Calu3 (cell line): ENCODE results near the gene CABP1. TPM values are rescaled to one million over a fixed set of nuclear protein-coding genes. Genes with fewer than 3 reads are reported as not detected.
"Not testable (repeated sequence)": the region's sequence is repeated elsewhere in the genome, so short reads cannot be mapped to it uniquely, and the experiment has no call there.

Experiments used
- BruUV-seq: library from RNA; stranded (reverse); fragments of 400-500 nt; replicated peaks from 2 replicates; lab custom pipeline; 2021; lab: Mats Ljungman, UMichigan
- CTCF ChIA-PET: fragments of 300-600 bp; sonication (Branson Sonifier 250); formaldehyde crosslinking; loops from one replicate; lab custom pipeline; 2022; ENCODE audit warnings: antibody characterized with exemption; lab: Charles Lee
- DNase-seq: peaks from one replicate; pipeline ENCODE4 v3.0.0; 2022
- H3K27ac Mint-ChIP-seq: one replicate; pipeline ENCODE4 v1.8.0; 2022; ENCODE audit warnings: mixed read lengths; ENCODE audit not compliant: unreplicated experiment
- H3K27me3 Mint-ChIP-seq: one replicate; pipeline ENCODE4 v1.8.0; 2022; ENCODE audit warnings: mixed read lengths; ENCODE audit not compliant: unreplicated experiment
- H3K36me3 Mint-ChIP-seq: one replicate; pipeline ENCODE4 v1.8.0; 2022; ENCODE audit warnings: mild to moderate bottlenecking, moderate library complexity, mixed read lengths; ENCODE audit not compliant: insufficient read depth, unreplicated experiment
- H3K4me1 Mint-ChIP-seq: one replicate; pipeline ENCODE4 v1.8.0; 2022; ENCODE audit warnings: mild to moderate bottlenecking, low read depth, mixed read lengths; ENCODE audit not compliant: unreplicated experiment
- H3K4me3 Mint-ChIP-seq: one replicate; pipeline ENCODE4 v1.8.0; 2022; ENCODE audit warnings: mild to moderate bottlenecking, low read depth, moderate library complexity, mixed read lengths; ENCODE audit not compliant: unreplicated experiment
- H3K9me3 Mint-ChIP-seq: one replicate; pipeline ENCODE4 v1.8.0; 2022; ENCODE audit warnings: low read depth, mixed read lengths; ENCODE audit not compliant: unreplicated experiment
- CTCF ChIP-seq: fragments of 200-600 bp; IDR thresholded peaks from one replicate; pipeline ENCODE4 v1.8.0; 2022; ENCODE audit warnings: antibody characterized with exemption; ENCODE audit not compliant: unreplicated experiment
- intact Hi-C: fragments of 100-400 bp; cut with micrococcal nuclease; formaldehyde crosslinking; loops from one replicate; pipeline ENCODE4 v1.10.0; 2022; ENCODE audit not compliant: unreplicated experiment
- total RNA-seq: library from RNA; stranded (reverse); gene quantifications from 2 replicates; pipeline ENCODE4 v1.2.3, GENCODE V29; 2022

The CABP1 gene
- total RNA-seq, 1 experiment from 2014 or later, result 0.14 TPM

DNA sequence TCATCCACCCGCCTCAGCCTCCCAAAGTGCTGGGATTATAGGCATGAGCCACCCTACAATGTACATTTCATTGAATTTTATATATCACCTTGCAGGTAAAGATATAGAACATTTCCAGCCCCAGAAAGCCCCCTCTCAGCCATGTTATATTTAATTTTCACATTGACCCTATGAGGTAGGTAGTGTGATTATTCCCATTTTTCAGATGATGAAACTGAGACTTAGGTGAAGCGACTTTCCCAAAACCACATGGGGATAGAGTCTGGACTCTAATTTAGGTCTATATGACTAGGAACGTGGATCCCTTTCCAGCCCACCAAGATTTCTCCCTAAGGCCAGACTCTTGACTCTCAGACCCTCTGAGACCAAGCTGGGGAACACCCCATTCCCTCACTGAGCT, 43.5 kb upstream of the CABP1 start:
- H3K27ac Mint-ChIP-seq, result no peak overlapping the region
- no peaks in the 10 kb centered on the region for H3K27me3 Mint-ChIP-seq
- H3K9me3 Mint-ChIP-seq, result no peaks in the 10 kb centered on the region
- CTCF ChIA-PET, result interaction anchor here (1.3 kb wide), 1 partner anchor 16 kb away, joined by 3 read pairs; the partner anchor contains the start of gene POP5
- no TSS peak for BruUV-seq
- intact Hi-C loops, result no loop called here
- no peak for TF ChIP-seq CTCF
- H3K36me3 Mint-ChIP-seq, result peaks cover 10% of the 10 kb centered on the region
- DNase-seq, result no peak
- H3K4me3 Mint-ChIP-seq, result no peak overlapping the region
- peaks cover 12% of the 10 kb centered on the region for H3K4me1 Mint-ChIP-seq

GRCh38 chr12:120597861-120598260, 42.6 kb upstream of the CABP1 start:
- no peak for DNase-seq
- H3K36me3 Mint-ChIP-seq, result peaks cover 10% of the 10 kb centered on the region
- no peak overlapping the region for H3K27ac Mint-ChIP-seq
- no peaks in the 10 kb centered on the region for H3K27me3 Mint-ChIP-seq
- CTCF ChIA-PET, result interaction anchor here (1.3 kb wide), 1 partner anchor 17 kb away, joined by 3 read pairs; the partner anchor contains the start of gene POP5
- peaks cover 19% of the 10 kb centered on the region for H3K4me1 Mint-ChIP-seq
- no peak overlapping the region for H3K4me3 Mint-ChIP-seq
- intact Hi-C loops, result no loop called here
- no peak for TF ChIP-seq CTCF
- no peaks in the 10 kb centered on the region for H3K9me3 Mint-ChIP-seq
- no TSS peak for BruUV-seq

- Mint-ChIP-seq H3K4me3 (no peak overlapping the region), H3K27me3 (no peaks in the 10 kb centered on the region), H3K9me3 (no peaks in the 10 kb centered on the region), H3K36me3 (peaks cover 10% of the 10 kb centered on the region), H3K4me1 (peaks cover 21% of the 10 kb centered on the region), H3K27ac (no peak overlapping the region)
- CTCF ChIA-PET, result interaction anchor here (0.6 to 0.8 kb wide), 2 partner anchors 36 to 50 kb away, joined by 3 read pairs; no protein-coding TSS in a partner anchor
- no peak for TF ChIP-seq CTCF
- intact Hi-C loops, result no loop called here
- no TSS peak for BruUV-seq
- peak; percentile 43 for DNase-seq
These were observed 41.6 kb upstream of the CABP1 start for GRCh38 chr12:120598674-120599463.

- TF ChIP-seq CTCF, result no peak
- peaks cover 21% of the 10 kb centered on the region for H3K4me1 Mint-ChIP-seq
- DNase-seq, result no peak
- no peaks in the 10 kb centered on the region for H3K27me3 Mint-ChIP-seq
- no TSS peak for BruUV-seq
- no peak overlapping the region for H3K4me3 Mint-ChIP-seq
- CTCF ChIA-PET, result interaction anchor here (0.5 to 0.8 kb wide), 3 partner anchors 35 to 86 kb away, joined by 3 to 4 read pairs (median 3); no protein-coding TSS in a partner anchor
- no peaks in the 10 kb centered on the region for H3K9me3 Mint-ChIP-seq
- H3K36me3 Mint-ChIP-seq, result peaks cover 10% of the 10 kb centered on the region
- H3K27ac Mint-ChIP-seq, result no peak overlapping the region
- intact Hi-C loops, result no loop called here
These were observed 40.5 kb upstream of the CABP1 start for GRCh38 chr12:120599672-120600552.

DNA sequence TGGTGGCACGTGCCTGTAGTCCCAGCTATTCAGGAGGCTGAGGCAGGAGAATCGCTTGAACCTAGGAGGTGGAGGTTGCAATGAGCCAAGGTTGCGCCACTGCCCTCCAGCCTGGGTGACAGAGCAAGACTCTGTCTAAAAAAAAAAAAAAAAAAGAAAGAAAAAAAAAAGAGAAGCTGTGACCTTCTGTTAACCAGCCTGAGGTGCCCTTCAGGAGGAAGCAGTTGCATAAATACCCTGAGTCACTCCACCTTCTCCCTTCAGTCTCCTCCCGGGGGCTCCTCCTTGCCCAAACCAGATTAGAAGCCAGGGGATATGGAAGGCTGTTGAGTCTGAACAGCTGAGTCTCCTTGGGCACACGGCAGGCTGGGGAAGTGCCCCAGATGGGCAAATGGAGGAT, 38.0 kb upstream of the CABP1 start:
- H3K9me3 Mint-ChIP-seq, BruUV-seq, H3K27ac Mint-ChIP-seq, H3K36me3 Mint-ChIP-seq, intact Hi-C loops, H3K4me3 Mint-ChIP-seq: not testable (repeated sequence)
- CTCF ChIA-PET, result interaction anchor here (0.6 to 1.2 kb wide), 3 partner anchors 37 to 376 kb away, joined by 3 read pairs; partner anchors contain the start of gene HNF1A
- H3K27me3 Mint-ChIP-seq, result peaks cover 14% of the 10 kb centered on the region
- peak; percentile 24 for DNase-seq
- peaks cover 21% of the 10 kb centered on the region for H3K4me1 Mint-ChIP-seq
